GM23248 (cell line): ENCODE results near the gene NPHP4. TPM values are rescaled to one million over a fixed set of nuclear protein-coding genes. Genes with fewer than 3 reads are reported as not detected.

Source experiments
- DNase-seq: peaks from one replicate; pipeline ENCODE4 v3.0.0-alpha.2; 2015
- H2AFZ ChIP-seq: fragments of 200-600 bp; sonication (generic); 2 replicates; pipeline ENCODE4 v1.6.1; 2016; ENCODE audit warnings: antibody characterized with exemption
- H3F3A ChIP-seq: fragments of 200-600 bp; sonication (generic); 2 replicates; pipeline ENCODE4 v1.6.1; 2016; ENCODE audit warnings: mild to moderate bottlenecking, antibody characterized with exemption, mixed run types; ENCODE audit not compliant: insufficient read depth
- H3K27ac ChIP-seq: fragments of 200-600 bp; sonication (generic); 2 replicates; pipeline ENCODE4 v1.5.1; 2016; ENCODE audit warnings: mild to moderate bottlenecking
- H3K27me3 ChIP-seq: fragments of 200-600 bp; sonication (generic); replicated peaks from 2 replicates; pipeline ENCODE4 v1.6.1; 2016; ENCODE audit warnings: mild to moderate bottlenecking; ENCODE audit not compliant: insufficient read depth
- H3K36me3 ChIP-seq: fragments of 200-600 bp; sonication (generic); 2 replicates; pipeline ENCODE4 v1.6.1; 2016; ENCODE audit warnings: low read depth, mild to moderate bottlenecking
- H3K4me1 ChIP-seq: fragments of 200-600 bp; sonication (generic); 2 replicates; pipeline ENCODE4 v1.6.1; 2016; ENCODE audit warnings: mild to moderate bottlenecking; ENCODE audit not compliant: insufficient read depth
- H3K4me2 ChIP-seq: fragments of 200-600 bp; sonication (generic); one replicate; pipeline ENCODE4 v1.6.1; 2016; ENCODE audit warnings: mild to moderate bottlenecking; ENCODE audit not compliant: unreplicated experiment
- H3K4me3 ChIP-seq: fragments of 200-600 bp; sonication (generic); 2 replicates; pipeline ENCODE4 v1.5.1; 2016; ENCODE audit warnings: mild to moderate bottlenecking
- H3K79me2 ChIP-seq: fragments of 200-600 bp; sonication (generic); 2 replicates; pipeline ENCODE4 v1.6.1; 2016; ENCODE audit warnings: mild to moderate bottlenecking; ENCODE audit not compliant: insufficient read depth
- H3K9ac ChIP-seq: fragments of 200-600 bp; sonication (generic); 2 replicates; pipeline ENCODE4 v1.6.1; 2016; ENCODE audit warnings: mild to moderate bottlenecking
- H3K9me2 ChIP-seq: fragments of 200-600 bp; sonication (generic); 2 replicates; pipeline ENCODE4 v1.6.1; 2016; ENCODE audit warnings: mixed run types, mild to moderate bottlenecking, moderate library complexity; ENCODE audit not compliant: insufficient read depth
- H3K9me3 ChIP-seq: fragments of 200-600 bp; sonication (generic); one replicate; pipeline ENCODE4 v1.6.1; 2017; ENCODE audit warnings: low read depth
- H4K20me1 ChIP-seq: fragments of 200-600 bp; sonication (generic); 2 replicates; pipeline ENCODE4 v1.6.0; 2016; ENCODE audit not compliant: insufficient read depth
- EZH2 ChIP-seq: fragments of 200-600 bp; sonication (generic); IDR thresholded peaks from 2 replicates; pipeline ENCODE4 v1.6.1; 2018; ENCODE audit warnings: antibody characterized with exemption, mild to moderate bottlenecking; ENCODE audit not compliant: insufficient read depth, poor library complexity, severe bottlenecking
- EZH2phosphoT487 ChIP-seq: fragments of 200-600 bp; sonication (generic); IDR thresholded peaks from 2 replicates; pipeline ENCODE4 v1.6.1; 2018; ENCODE audit warnings: antibody characterized with exemption, moderate library complexity, mild to moderate bottlenecking, low read depth; ENCODE audit not compliant: insufficient read depth
- WGBS, 2 experiments: methylation state at CpG; one replicate each; pipeline ENCODE4 v1.1.6; 2015 to 2017; ENCODE audit warnings: low lambda C conversion rate in 2 of 2, low coverage in 1 of 2; ENCODE audit errors: missing lambda C conversion rate in 2 of 2; 5-methylcytosine and 5-hydroxymethylcytosine counted together
- in situ Hi-C: fragments of 300-500 bp; cut with MboI; formaldehyde crosslinking; loops from 2 replicates; pipeline ENCODE4 v1.15.0; 2020
- polyA plus RNA-seq: library from polyadenylated mRNA; unstranded; fragments of >200 nt; fragmentation: Nextera tagmentation; extraction: Ambion mirVana; gene quantifications from 2 replicates; pipeline ENCODE4 v1.2.1, GENCODE V29; 2016
- total RNA-seq: library from RNA; depleted of rRNA; stranded (reverse); fragments of >200 nt; shearing (Covaris generic); gene quantifications from 2 replicates; pipeline ENCODE4 v1.2.3, GENCODE V29; 2014

The NPHP4 gene
- total and polyA plus RNA-seq, 2 experiments from 2014 or later = 4.0 to 4.2 TPM

GRCh38 chr1:5878971-5879370 is 113.3 kb downstream of the NPHP4 start:
- H3K9me3 ChIP-seq = no peaks in the 10 kb centered on the region
- DNase-seq = no peak
- H3K36me3 ChIP-seq = no peaks in the 10 kb centered on the region; the same call in 1 of the 2 replicates
- in situ Hi-C loops = no loop called here
- H2AFZ ChIP-seq = no peak overlapping the region
- no peak overlapping the region for H3K4me3 ChIP-seq
- no peaks in the 10 kb centered on the region for H3K9me2 ChIP-seq
- no peaks in the 10 kb centered on the region for H3F3A ChIP-seq
- H3K4me1 ChIP-seq = no peaks in the 10 kb centered on the region
- no peaks in the 10 kb centered on the region for H4K20me1 ChIP-seq
- H3K79me2 ChIP-seq = no peaks in the 10 kb centered on the region
- WGBS, 2 experiments = 64 to 68% methylated on average over 4 of the region's 4 CpGs
- no peak overlapping the region for H3K27ac ChIP-seq
- no peak overlapping the region for H3K4me2 ChIP-seq
- H3K9ac ChIP-seq = no peak overlapping the region
- TF ChIP-seq EZH2phosphoT487 (no peak), EZH2 (no peak)
- no peaks in the 10 kb centered on the region for H3K27me3 ChIP-seq

DNA sequence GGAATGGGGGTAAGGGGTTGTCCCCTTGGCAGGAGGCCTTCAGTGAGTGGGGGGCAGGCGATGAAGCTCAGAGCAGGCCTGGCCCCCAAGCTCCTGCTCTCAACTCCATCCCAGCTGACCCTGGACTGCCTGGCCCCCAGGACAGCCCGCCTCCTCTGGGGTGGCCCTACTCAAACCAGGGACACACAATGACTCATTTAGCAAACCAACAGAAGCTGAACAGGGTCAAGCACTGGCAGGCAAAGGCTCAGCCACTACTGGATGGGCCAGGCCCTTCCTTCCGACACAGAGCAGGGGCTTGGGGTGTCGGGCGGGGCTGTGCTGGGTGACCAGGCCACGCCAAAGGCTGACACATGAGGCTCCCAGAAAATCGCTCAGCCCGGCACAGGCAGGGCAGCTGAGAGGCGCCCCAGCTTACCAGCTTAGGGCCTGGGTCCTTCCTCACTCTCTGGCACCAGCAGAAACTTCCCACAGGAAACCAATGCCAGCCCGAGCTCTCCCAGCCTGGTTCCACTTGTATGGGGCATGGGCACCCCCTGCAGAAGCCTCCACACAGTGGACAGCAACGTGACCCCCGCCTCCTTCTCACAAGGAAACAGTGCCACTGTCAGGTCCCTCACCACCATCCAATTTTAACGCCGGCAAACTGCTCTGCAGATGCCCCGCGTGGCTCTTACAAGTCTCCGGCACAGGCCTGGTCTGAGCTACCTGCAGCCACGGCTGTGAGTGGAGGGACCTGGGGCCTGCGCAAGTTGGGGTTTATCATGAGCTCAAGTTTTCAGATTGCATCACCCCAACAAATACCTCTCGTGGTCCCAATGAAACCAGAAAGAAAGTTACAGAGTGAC is 114.3 kb downstream of the NPHP4 start:
- no peak for DNase-seq

GRCh38 chr1:5877001-5877400 is 115.2 kb downstream of the NPHP4 start:
- whole genome bisulfite sequencing, 2 experiments = 87 to 88% methylated on average over 21 to 22 of the region's 22 CpGs

More for the DNA sequence above, 114.3 kb downstream of the NPHP4 start:
- Histone ChIP-seq H2AFZ (no peak overlapping the region), H3K9ac (no peak overlapping the region), H3K4me1 (no peaks in the 10 kb centered on the region), H3K36me3 (no peaks in the 10 kb centered on the region; the same call in 1 of the 2 replicates), H3F3A (no peaks in the 10 kb centered on the region), H3K79me2 (no peaks in the 10 kb centered on the region), H3K4me2 (no peak overlapping the region), H3K27me3 (no peaks in the 10 kb centered on the region), H3K4me3 (no peak overlapping the region), H4K20me1 (no peaks in the 10 kb centered on the region), H3K9me3 (no peaks in the 10 kb centered on the region), H3K27ac (no peak overlapping the region), H3K9me2 (no peaks in the 10 kb centered on the region)
- in situ Hi-C loops = no loop called here
- WGBS, 2 experiments = 97 to 99% methylated on average over 18 to 20 of the region's 20 CpGs
- TF ChIP-seq EZH2 = no peak
- no peak for TF ChIP-seq EZH2phosphoT487

DNA sequence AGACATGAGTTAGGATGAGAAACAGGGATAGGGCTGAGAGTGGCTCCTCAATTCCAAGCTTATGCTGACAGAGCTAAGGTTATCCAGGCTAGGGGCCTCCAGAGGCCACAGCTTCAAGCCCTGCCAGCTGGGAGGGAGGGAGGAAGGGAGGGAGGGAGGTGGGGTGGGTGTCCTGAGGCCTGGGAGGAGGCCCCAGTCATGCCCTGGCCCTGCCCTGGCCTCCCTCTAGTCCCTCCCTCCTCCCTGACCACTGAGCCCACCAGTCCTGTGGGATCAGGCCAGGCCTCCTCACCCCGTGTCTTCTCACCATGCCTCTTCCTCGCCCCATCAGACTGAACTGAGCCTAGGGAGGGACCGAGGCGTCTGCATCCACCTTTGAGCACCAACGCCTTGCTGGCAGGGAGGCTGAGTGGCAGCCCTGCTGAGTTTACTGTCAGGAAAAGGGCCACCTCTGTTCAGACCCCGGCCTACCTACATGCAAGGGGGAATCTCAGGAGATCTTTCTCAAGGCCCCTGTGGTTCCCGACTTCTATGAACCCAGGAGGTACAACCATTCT is 116.1 kb downstream of the NPHP4 start:
- in situ Hi-C loops = no loop called here
- H3K9ac ChIP-seq = no peak overlapping the region
- no peaks in the 10 kb centered on the region for H3F3A ChIP-seq
- no peak overlapping the region for H3K4me2 ChIP-seq
- no peaks in the 10 kb centered on the region; the same call in 1 of the 2 replicates for H3K36me3 ChIP-seq
- H4K20me1 ChIP-seq = no peaks in the 10 kb centered on the region
- no peak for TF ChIP-seq EZH2phosphoT487
- TF ChIP-seq EZH2 = no peak
- no peak overlapping the region for H3K27ac ChIP-seq
- DNase-seq = no peak
- WGBS, 2 experiments = 95 to 100% methylated on average over 7 of the region's 7 CpGs
- no peaks in the 10 kb centered on the region for H3K27me3 ChIP-seq
- no peaks in the 10 kb centered on the region for H3K79me2 ChIP-seq
- H2AFZ ChIP-seq = no peak overlapping the region
- no peaks in the 10 kb centered on the region for H3K9me3 ChIP-seq
- H3K9me2 ChIP-seq = no peaks in the 10 kb centered on the region
- H3K4me1 ChIP-seq = no peaks in the 10 kb centered on the region
- no peak overlapping the region for H3K4me3 ChIP-seq

More at GRCh38 chr1:5877001-5877400, 115.2 kb downstream of the NPHP4 start:
- H3K9me3 ChIP-seq = no peaks in the 10 kb centered on the region
- H3K4me3 ChIP-seq = no peak overlapping the region
- no peaks in the 10 kb centered on the region for H3K79me2 ChIP-seq
- no peaks in the 10 kb centered on the region; the same call in 1 of the 2 replicates for H3K36me3 ChIP-seq
- H3F3A ChIP-seq = no peaks in the 10 kb centered on the region
- no peak for DNase-seq
- H4K20me1 ChIP-seq = no peaks in the 10 kb centered on the region
- H3K4me2 ChIP-seq = no peak overlapping the region
- H3K9ac ChIP-seq = no peak overlapping the region
- no peak for TF ChIP-seq EZH2
- no peak for TF ChIP-seq EZH2phosphoT487
- no peaks in the 10 kb centered on the region for H3K27me3 ChIP-seq
- in situ Hi-C loops = no loop called here
- H3K9me2 ChIP-seq = no peaks in the 10 kb centered on the region
- no peak overlapping the region for H3K27ac ChIP-seq
- H2AFZ ChIP-seq = no peak overlapping the region
- no peaks in the 10 kb centered on the region for H3K4me1 ChIP-seq
